Kidney tubule cell (primary cell): ENCODE measurements around the gene ANKRD11.
"Not testable (repeated sequence)": the region's sequence is repeated elsewhere in the genome, so short reads cannot be mapped to it uniquely, and the experiment has no call there.

Experiments
- DNase-seq: peaks from one replicate; pipeline ENCODE4 v3.0.0-alpha.2; 2018; ENCODE audit warnings: low spot score

The ANKRD11 gene

GRCh38 chr16:89280546-89281188 lies 209.7 kb downstream of the ANKRD11 start:
- DNase-seq, result no peak

GRCh38 chr16:89279666-89280481 lies 210.5 kb downstream of the ANKRD11 start:
- no peak for DNase-seq

GRCh38 chr16:89278441-89279240 lies 211.7 kb downstream of the ANKRD11 start:
- DNase-seq, result no peak

GRCh38 chr16:89277641-89278341 lies 212.6 kb downstream of the ANKRD11 start:
- peak; percentile 27 for DNase-seq

GRCh38 chr16:89277049-89277448 lies 213.3 kb downstream of the ANKRD11 start:
- DNase-seq, result no peak

- no peak for DNase-seq
These were observed 214.3 kb downstream of the ANKRD11 start for GRCh38 chr16:89275837-89276720.

- no peak for DNase-seq
These were observed 215.1 kb downstream of the ANKRD11 start for GRCh38 chr16:89275284-89275584.

GRCh38 chr16:89274561-89275283 lies 215.6 kb downstream of the ANKRD11 start:
- DNase-seq, result no peak

- no peak for DNase-seq
These were observed 216.5 kb downstream of the ANKRD11 start for GRCh38 chr16:89273741-89274472.

- no peak for DNase-seq
These were observed 217.7 kb downstream of the ANKRD11 start for GRCh38 chr16:89272631-89273030.

- DNase-seq, result no peak
These were observed 219.6 kb downstream of the ANKRD11 start for GRCh38 chr16:89270666-89271345.

GRCh38 chr16:89269805-89270665 lies 220.3 kb downstream of the ANKRD11 start:
- no peak for DNase-seq

- no peak for DNase-seq
These were observed 221.2 kb downstream of the ANKRD11 start for GRCh38 chr16:89268987-89269735.

GRCh38 chr16:89268585-89268984 lies 221.8 kb downstream of the ANKRD11 start:
- no peak for DNase-seq

GRCh38 chr16:89267746-89268145 lies 222.6 kb downstream of the ANKRD11 start:
- not testable (repeated sequence) for DNase-seq

- DNase-seq, result no peak
These were observed 223.7 kb downstream of the ANKRD11 start for GRCh38 chr16:89266521-89267134.

- DNase-seq, result no peak
These were observed 224.7 kb downstream of the ANKRD11 start for GRCh38 chr16:89265647-89266046.
